HG03175 (cell line): ENCODE data around the gene KDSR.
A peak's percentile ranks its signal among the peaks of the same experiment; 100 is the strongest.

Experiments
- ATAC-seq: cut with Tn5 transposase; IDR thresholded peaks from one replicate; pipeline ENCODE4 v1.9.1; 2021; ENCODE audit warnings: mild to moderate bottlenecking, moderate library complexity; ENCODE audit not compliant: unreplicated experiment

The KDSR gene

DNA sequence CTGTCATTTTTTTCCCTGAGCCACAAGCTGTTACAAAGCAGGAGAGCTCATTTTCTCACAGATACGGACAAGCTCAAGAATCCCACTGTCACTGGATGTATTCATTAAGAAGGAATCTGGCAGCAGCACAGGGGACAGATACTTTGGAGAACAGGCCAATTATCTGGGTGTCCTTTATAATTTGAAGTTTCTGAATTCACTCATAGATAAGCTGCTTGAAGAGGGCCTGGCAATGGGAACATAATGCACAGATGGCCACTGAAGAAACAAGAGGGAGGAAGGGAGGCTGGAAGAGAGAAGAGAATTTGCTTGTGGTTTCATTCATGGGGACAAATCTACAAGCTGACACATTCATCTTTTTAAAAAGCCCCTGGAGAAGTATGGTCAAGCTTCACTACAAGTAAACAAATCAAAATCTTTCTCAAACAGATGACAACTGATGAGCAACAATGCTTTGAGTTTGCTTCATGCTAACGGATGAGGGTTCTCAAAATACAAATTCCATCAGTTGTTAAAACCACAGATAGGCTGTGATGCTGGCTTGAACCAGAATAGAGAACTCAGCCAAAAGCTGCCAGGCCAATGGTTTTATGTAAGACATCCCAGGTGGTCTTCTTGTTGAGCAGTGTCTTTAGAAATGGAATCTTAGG, 59.3 kb downstream of the KDSR start:
- no peak for ATAC-seq

DNA sequence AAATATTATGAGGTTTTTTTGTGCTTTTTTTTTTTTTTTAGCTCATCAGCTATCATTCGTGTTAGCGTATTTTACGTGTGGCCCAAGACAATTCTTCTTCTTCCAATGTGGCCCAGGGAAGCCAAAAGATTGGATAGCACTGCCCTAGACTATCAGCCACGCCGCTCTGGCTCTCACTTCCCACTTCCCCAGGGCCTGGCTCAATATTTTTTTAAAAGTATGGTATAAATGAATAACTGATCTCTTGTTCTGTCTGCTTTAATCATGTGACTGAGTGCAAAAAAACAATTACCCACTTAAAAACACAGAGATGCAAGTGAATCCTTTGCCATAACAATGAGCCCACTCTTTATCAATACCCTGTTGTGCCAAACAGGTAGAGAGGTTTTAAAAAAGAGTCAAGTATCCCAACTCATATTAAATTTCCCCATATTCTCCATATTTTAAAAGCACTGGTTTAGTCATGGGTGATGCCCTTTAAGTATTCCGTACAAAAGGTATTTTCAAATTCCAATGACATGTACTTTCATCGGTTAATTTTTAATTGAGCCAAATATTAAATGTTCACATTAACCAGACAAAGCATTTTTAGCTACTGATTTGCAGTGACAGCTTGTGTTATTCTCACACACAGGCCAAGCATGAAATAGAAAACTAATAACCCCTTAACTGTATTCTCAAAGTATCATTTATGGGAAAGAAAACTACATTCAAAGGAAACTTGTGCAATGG, 60.0 kb downstream of the KDSR start:
- no peak for ATAC-seq

DNA sequence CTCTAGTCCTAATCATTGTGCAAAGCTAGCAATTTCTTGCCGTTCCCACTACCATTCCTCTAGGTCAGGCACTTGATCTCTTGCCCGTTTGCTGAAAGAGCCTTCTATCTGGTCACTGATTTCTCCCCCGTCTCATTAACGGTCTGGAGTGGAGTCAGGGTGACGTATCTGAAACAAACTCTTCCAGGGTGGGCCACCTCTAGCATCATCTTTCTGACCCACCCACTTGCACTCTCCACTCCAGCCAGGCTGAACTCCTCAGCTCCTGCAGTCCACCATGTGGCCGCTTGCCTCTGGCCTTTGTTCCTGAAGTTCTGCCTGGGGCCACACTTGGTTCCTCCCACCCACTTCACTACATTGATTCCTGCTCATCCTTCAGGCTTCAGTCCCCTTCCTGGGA, 60.8 kb downstream of the KDSR start:
- no peak for ATAC-seq

DNA sequence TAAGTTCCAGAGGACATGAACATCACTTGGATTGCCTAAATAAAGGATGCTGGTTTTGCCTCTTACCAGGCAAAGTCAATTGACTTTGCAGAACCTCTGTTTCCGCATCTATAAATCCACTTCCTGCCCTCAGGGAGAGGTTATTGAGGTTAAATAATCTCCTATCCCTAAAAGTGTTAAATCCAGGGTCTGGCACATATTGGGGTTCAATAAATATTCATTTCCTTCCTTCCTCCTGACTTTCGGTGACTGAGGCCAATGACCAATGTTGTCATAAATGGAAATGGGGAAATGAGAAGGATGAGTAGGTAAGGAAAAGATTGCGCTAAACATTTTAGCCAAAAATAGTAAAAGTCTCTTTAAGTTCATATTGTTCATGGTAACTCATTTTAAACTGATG, 63.5 kb downstream of the KDSR start:
- no peak for ATAC-seq

DNA sequence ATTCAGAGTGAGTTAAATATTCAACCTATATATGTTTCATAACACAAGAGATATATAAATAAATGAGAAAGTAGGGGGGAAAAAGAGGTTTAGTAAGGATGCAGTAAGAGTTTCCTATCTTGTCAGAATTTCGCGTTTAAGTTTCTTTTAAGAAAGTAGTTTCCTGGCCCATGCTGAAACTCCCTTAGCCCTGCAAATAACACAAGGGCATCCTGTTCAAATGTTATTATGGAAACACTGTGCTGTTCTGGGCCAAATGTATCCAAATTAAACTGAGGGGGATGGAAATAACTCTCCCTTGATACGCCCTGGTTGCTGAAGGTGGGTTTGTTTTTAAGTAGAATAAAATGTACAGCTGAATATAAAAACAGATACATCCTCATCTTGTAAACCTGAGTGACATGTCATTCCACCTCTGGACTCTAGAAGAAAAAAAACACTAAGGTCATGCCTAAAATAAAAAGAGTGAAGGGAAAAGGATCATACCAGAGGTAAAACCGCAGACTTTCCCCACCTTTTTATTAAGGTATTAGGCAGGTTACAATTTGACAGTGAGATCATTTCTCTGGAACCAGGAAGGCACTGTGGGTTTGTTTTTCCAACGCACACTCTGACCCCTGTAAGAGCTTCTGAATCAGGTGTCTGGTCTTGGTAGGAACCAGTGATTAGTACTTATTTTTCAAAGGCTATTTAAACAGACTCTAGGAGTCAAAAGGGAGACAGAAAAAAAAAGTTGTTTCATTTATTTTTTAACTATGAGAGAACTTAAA, 64.2 kb downstream of the KDSR start:
- no peak for ATAC-seq

DNA sequence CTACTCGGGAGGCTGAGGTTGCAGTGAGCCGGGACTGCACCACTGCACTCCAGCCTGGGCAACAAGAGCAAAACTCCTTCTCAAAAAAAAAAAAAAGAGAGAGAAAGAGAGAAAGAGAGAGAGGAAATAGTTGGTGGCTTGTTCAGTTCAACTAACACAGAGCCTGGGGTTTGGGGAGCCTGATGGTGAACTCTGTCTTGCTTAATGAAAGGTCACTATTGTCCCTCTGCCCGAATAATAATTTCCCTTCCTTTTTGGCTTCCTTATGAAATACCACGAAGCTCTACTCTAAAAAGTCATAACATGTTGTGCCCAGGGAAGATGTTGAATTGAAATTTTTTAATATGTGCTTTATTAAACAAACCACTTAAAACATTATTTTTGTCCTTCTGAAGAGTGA, 64.8 kb downstream of the KDSR start:
- ATAC-seq = no peak

DNA sequence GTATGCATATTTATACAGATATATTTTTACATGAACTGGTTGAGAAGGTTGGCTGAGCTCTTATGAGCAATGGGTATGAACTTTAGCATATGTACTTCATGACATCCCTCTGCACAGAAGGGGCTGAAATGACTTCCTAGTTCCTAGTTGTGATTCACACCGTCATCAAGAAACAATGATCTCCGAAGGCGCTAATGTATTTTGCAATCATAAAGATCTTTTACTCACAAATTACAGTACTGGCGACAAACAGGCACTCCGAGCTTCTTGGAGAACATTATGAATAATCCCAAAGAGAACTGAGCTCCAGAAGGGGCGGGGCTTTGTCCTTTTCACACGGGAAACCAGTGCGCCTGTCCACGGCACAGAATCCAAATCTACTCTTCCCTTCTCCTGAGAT, 65.6 kb downstream of the KDSR start:
- ATAC-seq = no peak

DNA sequence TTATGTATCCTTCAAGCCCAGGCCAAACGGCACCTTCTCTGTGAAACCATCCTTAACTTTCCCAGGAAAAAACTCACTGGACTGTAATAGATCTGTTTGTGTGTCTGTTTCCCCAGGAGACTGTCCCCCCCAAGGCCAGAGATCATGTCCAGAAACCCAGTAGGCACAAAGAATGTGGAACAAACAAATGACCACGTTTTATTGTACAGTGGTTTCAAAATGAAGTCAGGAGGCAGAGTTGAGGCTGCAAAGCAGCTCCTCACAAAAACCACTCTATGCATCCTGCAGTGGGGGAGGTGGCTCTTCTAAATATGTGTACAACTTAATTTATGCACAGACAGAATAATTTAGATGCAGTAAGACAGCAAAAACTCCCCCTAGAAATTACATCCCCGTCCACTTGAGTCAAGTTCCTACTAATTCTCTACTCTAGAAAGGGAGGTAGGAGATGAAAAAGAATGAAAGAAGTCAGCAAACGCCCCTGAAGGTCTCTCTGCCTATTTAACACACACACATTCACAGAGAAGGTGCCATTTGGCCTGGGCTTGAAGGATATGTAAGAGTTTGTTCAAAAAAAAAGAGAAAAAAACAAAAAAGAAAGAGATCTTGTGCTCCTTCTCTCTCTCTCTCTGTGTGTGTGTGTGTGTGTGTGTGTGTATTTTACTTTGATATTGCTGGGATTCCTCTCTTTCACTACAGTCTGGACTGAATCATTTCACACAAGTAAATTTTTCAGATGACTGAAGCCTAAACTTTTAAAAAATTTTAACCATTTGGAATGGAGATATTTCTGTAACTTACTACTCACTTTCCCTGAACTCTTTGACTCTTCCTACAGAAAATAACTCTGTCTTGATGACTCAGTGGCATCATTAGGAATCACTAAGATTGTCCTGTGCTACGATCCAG, 66.9 kb downstream of the KDSR start:
- peak; percentile 56 for ATAC-seq

DNA sequence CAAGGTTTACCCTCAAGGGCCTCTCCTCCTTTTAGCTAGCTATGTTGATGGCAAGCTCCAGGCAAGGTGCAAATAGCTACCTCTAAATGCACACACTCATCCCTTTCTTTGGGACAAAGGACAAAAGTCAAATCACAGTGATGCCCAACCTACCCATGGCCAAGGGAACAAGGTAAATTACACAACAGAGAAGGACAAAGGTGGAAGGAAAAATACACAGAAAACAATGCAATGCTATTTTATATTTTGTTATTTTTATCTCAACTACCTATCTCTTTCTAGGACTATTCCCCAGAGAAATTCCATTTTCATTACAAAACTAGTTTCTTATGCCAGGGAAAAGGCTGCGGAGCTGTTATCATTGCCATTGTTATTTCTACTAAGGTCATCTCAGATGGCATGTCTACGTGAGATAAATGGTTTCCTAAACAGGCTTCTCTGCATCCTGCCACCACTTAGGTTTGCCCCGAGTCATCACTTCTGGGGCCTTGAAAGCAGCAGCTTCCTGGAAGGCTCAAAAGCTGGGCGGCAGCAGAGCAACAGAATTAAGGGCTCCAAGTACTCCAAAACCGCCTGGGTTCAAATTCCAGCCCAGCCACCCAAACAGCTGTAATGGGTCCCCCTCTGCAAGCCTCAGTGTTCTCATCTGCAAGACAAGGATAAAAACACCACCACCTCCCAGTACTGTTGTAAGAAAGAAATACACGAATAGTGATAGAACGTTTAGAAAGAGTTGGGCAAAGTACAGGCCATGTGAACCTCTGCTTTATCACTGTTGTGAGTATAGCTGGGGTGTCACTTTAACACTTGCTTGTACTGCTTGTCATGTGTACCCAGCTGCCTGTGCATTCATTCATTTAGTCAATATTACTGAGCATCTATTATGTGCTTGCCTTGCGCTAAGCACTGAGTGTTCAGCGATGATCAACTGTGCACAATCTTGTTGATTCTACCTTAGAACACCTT, 68.3 kb downstream of the KDSR start:
- no peak for ATAC-seq

DNA sequence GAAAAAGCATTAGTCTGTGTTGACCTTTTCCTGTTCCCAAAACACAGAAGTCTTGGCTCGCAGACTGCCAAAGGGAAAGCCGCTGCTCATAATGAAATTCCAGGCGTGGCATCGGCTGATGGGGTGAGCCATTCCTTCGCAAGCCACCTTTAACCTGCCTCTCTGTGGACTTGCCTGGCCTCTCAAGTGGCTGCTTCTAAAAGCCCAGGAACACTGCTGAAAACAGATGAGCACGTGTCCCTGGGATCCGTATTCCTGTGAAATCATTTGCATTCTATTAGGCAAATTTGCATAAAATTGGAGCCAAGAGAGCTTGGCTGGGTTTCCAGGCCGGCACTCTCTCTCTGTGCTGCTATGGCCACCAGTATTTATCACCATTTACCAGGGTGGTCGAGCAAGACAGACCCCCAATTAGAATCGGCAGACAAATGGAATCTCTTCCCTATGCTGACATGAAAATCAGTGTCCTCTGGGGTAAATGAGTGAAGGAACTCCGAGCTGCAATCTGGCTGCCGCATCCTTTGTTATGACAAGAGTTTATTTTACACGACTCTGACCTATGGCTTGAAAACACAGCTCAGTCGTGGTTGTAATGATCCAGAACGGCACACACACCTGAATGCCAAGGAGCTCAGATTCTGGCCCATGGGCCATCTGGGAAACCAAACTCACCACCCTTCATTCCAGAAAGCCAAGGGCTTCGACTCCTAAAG, 69.2 kb downstream of the KDSR start:
- no peak for ATAC-seq

DNA sequence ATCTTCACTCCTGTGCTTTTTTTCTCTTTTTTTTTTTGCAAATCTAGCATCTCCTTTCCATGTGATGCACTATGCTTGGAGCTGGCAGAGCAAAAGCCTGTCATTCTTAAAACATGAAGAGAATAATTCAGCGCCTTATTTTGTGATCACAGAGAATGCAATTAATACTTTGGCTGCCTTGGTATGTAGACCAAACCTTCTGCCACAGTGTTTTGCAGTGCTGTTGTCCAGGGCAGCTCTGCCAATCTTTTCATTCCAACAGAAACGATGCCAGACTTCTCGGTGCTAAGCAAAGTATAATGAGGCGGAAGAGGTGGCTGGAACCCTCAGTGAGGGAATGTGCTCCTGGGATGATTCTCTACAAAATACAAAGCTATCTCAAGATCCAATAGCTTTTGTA, 73.1 kb downstream of the KDSR start:
- ATAC-seq = no peak

DNA sequence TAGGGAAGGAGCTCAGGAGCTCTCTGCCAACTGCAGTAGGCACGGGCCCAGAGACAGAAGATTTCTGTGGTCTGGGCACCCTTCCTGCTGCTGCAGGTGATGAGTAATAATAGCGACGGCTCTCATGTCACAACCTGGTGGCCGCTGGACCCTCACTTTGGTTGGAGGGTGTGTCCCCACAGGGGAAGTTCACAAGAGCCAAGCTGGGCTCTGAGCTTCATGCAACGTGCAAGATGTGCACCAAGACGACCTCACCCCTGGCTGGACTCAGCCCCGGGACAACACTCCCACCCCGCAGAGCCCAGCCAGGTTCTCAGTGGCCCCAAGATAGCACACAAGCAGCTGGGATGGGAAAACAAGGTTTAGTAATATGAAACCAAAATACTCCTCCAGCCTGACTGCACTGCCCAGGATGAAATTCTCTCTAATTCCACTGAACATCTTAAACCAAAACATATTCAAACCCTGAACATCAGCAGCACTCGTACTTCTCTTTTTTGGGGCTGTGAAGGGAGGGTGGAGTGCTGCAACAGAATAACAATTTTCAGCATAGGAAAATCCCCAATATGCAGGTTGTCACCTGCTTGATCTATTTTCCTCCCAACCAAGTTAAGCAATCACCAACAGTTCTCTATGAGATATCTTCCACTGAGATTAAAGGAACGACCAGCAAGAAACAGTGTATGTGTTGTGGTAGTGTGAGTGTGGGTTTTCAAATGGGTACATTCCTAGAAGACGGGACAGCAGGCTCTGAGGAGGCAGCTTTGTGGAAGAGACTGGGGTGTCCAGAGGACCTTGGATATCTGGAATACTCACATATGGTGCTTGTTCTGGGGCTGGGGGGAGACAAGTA, 73.9 kb downstream of the KDSR start:
- ATAC-seq = peak; percentile 83

DNA sequence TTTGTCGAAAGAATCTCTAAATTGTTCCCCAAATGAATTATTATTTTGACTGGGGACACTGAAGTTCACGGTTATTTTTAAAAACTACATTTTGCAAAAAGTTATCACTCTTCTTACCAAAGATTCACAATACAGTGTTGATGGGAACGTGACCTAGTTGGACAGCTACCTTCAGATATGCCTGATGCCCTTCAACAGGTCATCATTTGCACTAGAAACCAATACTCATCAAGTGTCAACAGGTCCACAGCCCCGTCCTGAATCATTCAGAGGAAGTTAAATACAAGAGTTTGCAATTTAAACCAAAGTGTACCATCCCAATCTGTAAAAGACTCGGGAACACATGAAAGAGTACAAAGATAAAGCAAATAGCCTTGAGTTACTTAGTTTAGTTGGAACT, 75.7 kb downstream of the KDSR start:
- no peak for ATAC-seq

DNA sequence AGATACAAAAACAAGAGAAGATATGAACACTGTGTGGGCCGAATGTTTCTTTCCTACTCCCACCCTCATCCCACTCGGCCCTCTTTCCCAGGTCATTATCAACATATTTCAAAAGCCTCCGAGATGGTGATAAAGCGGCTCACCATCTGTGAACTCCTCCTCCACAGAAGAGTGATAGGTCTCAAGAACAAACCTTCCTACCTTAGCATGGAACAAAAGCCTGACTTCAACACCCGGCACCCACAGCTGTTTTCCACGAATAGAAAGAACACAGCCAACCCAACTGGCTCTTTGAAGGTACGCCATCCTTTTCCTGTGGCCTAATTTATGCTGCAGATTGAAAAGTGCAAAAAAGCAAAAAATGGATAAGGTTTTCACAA, 76.2 kb downstream of the KDSR start:
- no peak for ATAC-seq

DNA sequence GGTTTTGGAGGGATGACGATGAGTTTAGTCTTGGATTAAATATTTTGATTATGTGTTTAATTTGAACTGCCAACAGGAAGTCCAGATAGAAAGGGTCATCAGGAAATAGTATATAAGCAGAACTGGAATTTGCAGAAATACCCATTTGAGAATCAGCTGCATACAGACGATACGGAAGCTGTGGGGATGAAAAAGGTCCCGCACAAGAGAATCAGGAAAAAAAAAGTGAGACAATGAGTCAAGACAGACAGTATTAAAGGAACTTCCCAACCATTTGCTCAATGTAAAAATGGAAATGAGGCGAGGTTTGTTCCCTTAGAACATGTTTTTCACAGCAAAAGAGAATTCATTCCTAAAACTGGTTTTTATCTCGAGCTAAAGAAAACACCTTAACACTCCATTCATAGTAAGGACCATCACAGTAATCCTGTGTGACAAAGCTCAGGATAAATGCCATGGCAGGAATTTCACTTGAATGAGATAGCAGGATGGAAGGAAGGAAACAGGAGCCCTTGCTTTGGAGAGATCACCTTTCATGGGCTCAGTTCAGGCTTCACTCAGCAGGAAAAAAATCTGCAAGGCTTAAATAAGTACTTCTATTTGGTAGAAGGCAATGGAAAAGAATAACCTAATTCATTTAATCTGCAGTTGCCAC, 76.7 kb downstream of the KDSR start:
- no peak for ATAC-seq

DNA sequence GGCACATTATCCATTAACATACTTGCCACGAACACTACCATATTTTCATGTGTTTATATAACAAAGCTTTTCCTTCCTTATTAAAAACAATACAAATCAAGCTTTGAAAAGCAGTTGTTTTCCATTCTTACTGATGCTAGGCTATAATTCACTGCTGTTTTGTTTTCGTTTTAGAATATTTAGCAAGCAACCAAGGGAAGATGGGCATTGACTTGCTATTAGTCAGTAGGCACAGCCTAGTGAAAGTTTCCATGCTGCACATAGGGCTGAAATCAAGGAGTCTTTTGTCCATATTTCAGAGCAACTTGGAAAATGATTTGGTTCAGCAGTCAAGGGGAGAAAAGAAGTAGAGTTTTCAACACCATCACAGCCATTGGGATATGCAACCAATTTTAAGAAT, 78.7 kb downstream of the KDSR start:
- ATAC-seq = no peak

DNA sequence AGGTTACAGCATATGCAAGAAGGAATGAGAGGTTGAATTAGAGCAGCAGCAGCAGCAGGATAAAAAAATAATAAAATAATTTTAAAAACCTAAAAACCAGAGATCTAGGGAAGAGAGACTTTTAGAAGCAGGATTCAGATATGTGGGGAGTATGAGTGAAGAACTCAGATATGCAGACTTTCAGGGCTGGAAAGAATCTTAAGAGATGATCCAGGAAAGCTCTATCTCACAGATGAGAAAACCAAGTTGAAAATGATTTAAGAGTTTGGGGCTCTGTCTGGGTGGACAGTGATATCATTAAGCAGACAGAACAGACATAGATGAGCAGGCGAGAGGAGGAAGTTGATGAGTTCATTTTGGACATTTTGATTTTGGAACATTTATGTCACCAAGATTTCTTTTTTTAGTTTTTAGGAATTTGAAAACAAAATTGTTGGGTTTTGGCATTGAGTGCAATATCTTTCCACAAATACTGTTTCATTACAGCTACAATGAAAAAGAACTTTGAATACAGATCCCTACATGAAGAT, 79.2 kb downstream of the KDSR start:
- no peak for ATAC-seq

DNA sequence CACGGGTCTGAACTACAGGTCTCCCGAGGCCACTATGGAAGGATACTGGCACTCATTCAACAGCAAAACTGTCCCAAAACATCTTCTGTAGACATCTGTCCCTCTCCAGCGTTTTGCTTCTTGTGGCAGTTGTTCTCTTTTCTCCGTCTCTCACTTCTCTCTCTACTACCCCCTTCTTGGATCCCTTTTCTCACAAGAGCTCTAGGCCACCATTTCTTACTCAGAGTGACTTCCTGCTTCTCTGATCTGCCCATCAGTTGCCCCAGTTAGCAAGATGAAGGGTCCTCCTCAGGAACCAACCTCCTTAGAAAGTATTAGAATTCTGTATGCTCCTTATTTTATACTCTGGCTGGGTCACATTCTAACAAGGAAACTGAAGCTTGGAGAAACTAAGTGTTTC, 80.1 kb downstream of the KDSR start:
- ATAC-seq = no peak
